RWPE2 (cell line): Measurements from ENCODE around the gene PDE9A.
A peak's percentile ranks its signal among the peaks of the same experiment; 100 is the strongest.

Experiments
- ATAC-seq: fragments of 200-7000 bp; cut with Tn5 transposase; 3 replicates; pipeline ENCODE4 v1.9.1; 2021; ENCODE audit warnings: low read depth
- DNase-seq: peaks from one replicate; pipeline ENCODE4 v3.0.0-alpha.2; 2020; ENCODE audit warnings: low spot score
- H3K27ac ChIP-seq: fragments of 450-650 bp; 2 replicates; pipeline ENCODE4 v1.5.1; 2017; ENCODE audit warnings: mild to moderate bottlenecking; ENCODE audit not compliant: poor library complexity, severe bottlenecking
- H3K27me3 ChIP-seq: fragments of 250-450 bp; sonication (Bioruptor Pico); 2 replicates; pipeline ENCODE4 v1.5.1; 2021; ENCODE audit warnings: mild to moderate bottlenecking, moderate library complexity; ENCODE audit not compliant: insufficient read depth, poor library complexity, severe bottlenecking
- H3K36me3 ChIP-seq: fragments of 250-450 bp; sonication (Bioruptor Pico); 2 replicates; pipeline ENCODE4 v1.5.1; 2020; ENCODE audit warnings: low read depth, mild to moderate bottlenecking, moderate library complexity
- H3K4me1 ChIP-seq: fragments of 250-450 bp; sonication (Bioruptor Pico); 2 replicates; pipeline ENCODE4 v1.5.1; 2021; ENCODE audit warnings: mild to moderate bottlenecking, moderate library complexity; ENCODE audit not compliant: insufficient read depth, poor library complexity, severe bottlenecking
- H3K4me3 ChIP-seq: fragments of 250-450 bp; sonication (Bioruptor Pico); 2 replicates; pipeline ENCODE4 v1.5.1; 2021; ENCODE audit warnings: mild to moderate bottlenecking, moderate library complexity; ENCODE audit not compliant: severe bottlenecking
- H3K9me3 ChIP-seq: fragments of 250-450 bp; sonication (Bioruptor Pico); 2 replicates; pipeline ENCODE4 v1.5.1; 2021; ENCODE audit warnings: mild to moderate bottlenecking, moderate library complexity; ENCODE audit not compliant: severe bottlenecking
- CTCF ChIP-seq: fragments of 450-650 bp; IDR thresholded peaks from one replicate; pipeline ENCODE4 v1.5.1; 2017; ENCODE audit warnings: mild to moderate bottlenecking, moderate library complexity; ENCODE audit not compliant: poor library complexity, severe bottlenecking

PDE9A gene

GRCh38 chr21:42636520-42637266 lies 16.7 kb upstream of the PDE9A start:
- DNase-seq (no peak), ATAC-seq (peak; percentile 92)
- Histone ChIP-seq H3K4me3 (no peak overlapping the region), H3K27ac (peak overlapping the region; percentile 60), H3K9me3 (no peaks in the 10 kb centered on the region), H3K27me3 (peaks cover 3% of the 10 kb centered on the region), H3K36me3 (no peaks in the 10 kb centered on the region), H3K4me1 (peaks cover 24% of the 10 kb centered on the region)
- TF ChIP-seq CTCF: no peak

GRCh38 chr21:42637267-42638041 lies 16.0 kb upstream of the PDE9A start:
- ATAC-seq (no peak), DNase-seq (no peak)
- TF ChIP-seq CTCF: no peak
- Histone ChIP-seq H3K27ac (no peak overlapping the region), H3K36me3 (no peaks in the 10 kb centered on the region), H3K27me3 (peaks cover 3% of the 10 kb centered on the region), H3K4me3 (no peak overlapping the region), H3K4me1 (peaks cover 24% of the 10 kb centered on the region), H3K9me3 (no peaks in the 10 kb centered on the region)

- H3K27me3 ChIP-seq: peaks cover 3% of the 10 kb centered on the region
- H3K4me3 ChIP-seq: no peak overlapping the region
- ATAC-seq: no peak
- no peak overlapping the region for H3K27ac ChIP-seq
- H3K4me1 ChIP-seq: peaks cover 24% of the 10 kb centered on the region
- H3K9me3 ChIP-seq: no peaks in the 10 kb centered on the region
- TF ChIP-seq CTCF: no peak
- no peaks in the 10 kb centered on the region for H3K36me3 ChIP-seq
- no peak for DNase-seq
Observed at GRCh38 chr21:42638266-42638863, 15.1 kb upstream of the PDE9A start.

- Histone ChIP-seq H3K36me3 (no peaks in the 10 kb centered on the region), H3K27ac (no peak overlapping the region), H3K4me3 (no peak overlapping the region), H3K9me3 (no peaks in the 10 kb centered on the region), H3K4me1 (peaks cover 24% of the 10 kb centered on the region), H3K27me3 (peaks cover 3% of the 10 kb centered on the region)
- ATAC-seq (no peak), DNase-seq (no peak)
- TF ChIP-seq CTCF: no peak
Observed at GRCh38 chr21:42639646-42640152, 13.7 kb upstream of the PDE9A start.
